GM23338 (cell line): ENCODE data around the gene COX6B2. TPM values are rescaled to one million over a fixed set of nuclear protein-coding genes. Genes with fewer than 3 reads are reported as not detected.

ENCODE experiments used
- ATAC-seq: fragments of 200-7000 bp; cut with Tn5 transposase; 3 replicates; pipeline ENCODE4 v1.9.1; 2020
- DNase-seq: peaks from one replicate; pipeline ENCODE4 v3.0.0-alpha.2; 2015; ENCODE audit warnings: low spot score
- H2AFZ ChIP-seq: fragments of 200-600 bp; sonication (generic); 2 replicates; pipeline ENCODE4 v1.8.0; 2016; ENCODE audit warnings: antibody characterized with exemption, mild to moderate bottlenecking, moderate library complexity
- H3F3A ChIP-seq: fragments of 200-600 bp; sonication (generic); replicated peaks from 2 replicates; pipeline ENCODE4 v1.8.0; 2017; ENCODE audit warnings: antibody characterized with exemption, mixed run types, low read depth
- H3K27ac ChIP-seq: fragments of 200-600 bp; sonication (generic); 2 replicates; pipeline ENCODE4 v1.6.1; 2016; ENCODE audit warnings: low read depth
- H3K27me3 ChIP-seq: fragments of 200-600 bp; sonication (generic); 2 replicates; pipeline ENCODE4 v1.8.0; 2016; ENCODE audit warnings: mild to moderate bottlenecking, mixed run types, moderate library complexity; ENCODE audit not compliant: insufficient read depth
- H3K36me3 ChIP-seq: fragments of 200-600 bp; sonication (generic); 2 replicates; pipeline ENCODE4 v1.8.0; 2016; ENCODE audit warnings: mild to moderate bottlenecking; ENCODE audit not compliant: insufficient read depth
- H3K4me1 ChIP-seq: fragments of 200-600 bp; sonication (generic); 2 replicates; pipeline ENCODE4 v1.8.0; 2016; ENCODE audit warnings: mild to moderate bottlenecking, moderate library complexity; ENCODE audit not compliant: insufficient read depth
- H3K4me2 ChIP-seq: fragments of 200-600 bp; sonication (generic); 2 replicates; pipeline ENCODE4 v1.7.1; 2017; ENCODE audit warnings: mixed run types
- H3K4me3 ChIP-seq: fragments of 200-600 bp; sonication (generic); 2 replicates; pipeline ENCODE4 v1.6.1; 2016; ENCODE audit warnings: mixed run types
- H3K79me2 ChIP-seq: fragments of 200-600 bp; sonication (generic); replicated peaks from 2 replicates; pipeline ENCODE4 v1.8.0; 2017; ENCODE audit warnings: mild to moderate bottlenecking; ENCODE audit not compliant: insufficient read depth
- H3K9me2 ChIP-seq: fragments of 200-600 bp; sonication (generic); 2 replicates; pipeline ENCODE4 v1.8.0; 2017; ENCODE audit not compliant: insufficient read depth
- H4K20me1 ChIP-seq: fragments of 200-600 bp; sonication (generic); replicated peaks from 2 replicates; pipeline ENCODE4 v1.8.0; 2017; ENCODE audit warnings: mild to moderate bottlenecking; ENCODE audit not compliant: insufficient read depth
- H3K27ac Mint-ChIP-seq: 2 replicates; pipeline ENCODE4 v1.8.0; 2020; ENCODE audit warnings: inconsistent platforms, mild to moderate bottlenecking, moderate library complexity, mixed read lengths
- H3K27me3 Mint-ChIP-seq: 3 replicates; pipeline ENCODE4 v1.8.0; 2022; ENCODE audit warnings: low read depth, mild to moderate bottlenecking, moderate library complexity, mixed read lengths, inconsistent platforms; ENCODE audit not compliant: insufficient read depth, poor library complexity
- H3K36me3 Mint-ChIP-seq: 3 replicates; pipeline ENCODE4 v1.8.0; 2021; ENCODE audit warnings: low read depth, mild to moderate bottlenecking, inconsistent platforms, moderate library complexity, mixed read lengths
- H3K4me1 Mint-ChIP-seq: 3 replicates; pipeline ENCODE4 v1.8.0; 2020; ENCODE audit warnings: mild to moderate bottlenecking, inconsistent platforms, mixed read lengths
- H3K4me3 Mint-ChIP-seq: 3 replicates; pipeline ENCODE4 v1.8.0; 2021; ENCODE audit warnings: moderate library complexity, mild to moderate bottlenecking, inconsistent platforms, mixed read lengths
- H3K9me3 Mint-ChIP-seq: 3 replicates; pipeline ENCODE4 v1.8.0; 2020; ENCODE audit warnings: moderate library complexity, mild to moderate bottlenecking, inconsistent platforms, mixed read lengths
- CREB1 ChIP-seq: fragments of 250-450 bp; sonication (Bioruptor Pico); IDR thresholded peaks from 2 replicates; pipeline ENCODE4 v1.5.0; 2020; ENCODE audit warnings: low read depth, mild to moderate bottlenecking, moderate library complexity
- EZH2 ChIP-seq: fragments of 200-600 bp; sonication (generic); IDR thresholded peaks from one replicate; pipeline ENCODE4 v1.8.0; 2017; ENCODE audit warnings: antibody characterized with exemption, mild to moderate bottlenecking, low read depth; ENCODE audit not compliant: unreplicated experiment
- EZH2phosphoT487 ChIP-seq: fragments of 200-600 bp; sonication (generic); IDR thresholded peaks from one replicate; pipeline ENCODE4 v1.8.1; 2018; ENCODE audit warnings: antibody characterized with exemption; ENCODE audit not compliant: unreplicated experiment
- POLR2AphosphoS5 ChIP-seq: IDR thresholded peaks from 2 replicates; pipeline ENCODE4 v1.6.1; 2016; ENCODE audit warnings: antibody characterized with exemption, low read depth
- ZNF114 ChIP-seq: fragments of 250-450 bp; sonication (Bioruptor Pico); IDR thresholded peaks from 2 replicates; pipeline ENCODE4 v1.5.0; 2020; ENCODE audit warnings: mild to moderate bottlenecking, moderate library complexity
- polyA plus RNA-seq: library from polyadenylated mRNA; unstranded; fragments of >200 nt; fragmentation: Nextera tagmentation; extraction: Ambion mirVana; gene quantifications from 2 replicates; pipeline ENCODE4 v1.2.1, GENCODE V29; 2016
- total RNA-seq: library from RNA; depleted of rRNA; stranded (reverse); fragments of >200 nt; shearing (Covaris generic); gene quantifications from 2 replicates; pipeline ENCODE4 v1.2.3, GENCODE V29; 2014
- TF ChIP-seq, protein P1 (sequence below): fragments of 250-450 bp; sonication (Bioruptor Pico); IDR thresholded peaks from 2 replicates; pipeline ENCODE4 v1.5.0; 2020; ENCODE audit warnings: mild to moderate bottlenecking, moderate library complexity
- TF ChIP-seq, protein P2 (sequence below): IDR thresholded peaks from 2 replicates; pipeline ENCODE4 v1.6.1; 2016; ENCODE audit warnings: antibody characterized with exemption

Gene COX6B2
- total and polyA plus RNA-seq, 2 experiments from 2014 or later = 2.7 to 5.3 TPM

DNA sequence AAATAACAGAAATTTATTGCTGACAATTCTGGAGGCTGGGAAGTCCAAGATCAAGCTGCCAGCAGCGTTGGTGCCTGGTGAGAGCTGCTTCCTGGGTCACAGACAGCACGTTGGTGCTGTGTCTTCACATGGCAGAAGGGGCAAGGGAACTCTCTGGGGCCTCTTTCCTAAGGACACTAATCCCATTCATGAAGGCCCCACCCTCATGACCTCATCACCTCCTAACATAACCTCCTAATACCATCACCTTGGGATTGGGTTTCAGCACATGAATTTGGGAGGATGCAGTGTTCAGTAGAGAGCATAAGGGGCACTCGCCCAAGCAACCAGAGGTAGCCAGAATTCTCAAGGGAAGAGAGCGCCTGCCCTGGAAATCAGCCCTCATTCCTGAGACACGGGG, 45.1 kb downstream of the COX6B2 start:
- no peaks in the 10 kb centered on the region; the same call in 1 of the 2 replicates for H4K20me1 ChIP-seq
- H3K9me3 Mint-ChIP-seq = no peaks in the 10 kb centered on the region; the same call in 2 of the 3 replicates
- H3K27me3 Mint-ChIP-seq = peaks cover 14% of the 10 kb centered on the region
- no peaks in the 10 kb centered on the region for H3K9me2 ChIP-seq
- H3K27ac ChIP-seq = no peak overlapping the region
- no peak overlapping the region for H2AFZ ChIP-seq
- DNase-seq (no peak), ATAC-seq (no peak)
- peaks cover 10% of the 10 kb centered on the region for H3K4me1 ChIP-seq
- TF ChIP-seq EZH2 (no peak), CREB1 (no peak), POLR2AphosphoS5 (no peak), ZNF114 (CRISPR knock-in tag) (no peak), EZH2phosphoT487 (no peak)
- TF ChIP-seq, protein P1, sequence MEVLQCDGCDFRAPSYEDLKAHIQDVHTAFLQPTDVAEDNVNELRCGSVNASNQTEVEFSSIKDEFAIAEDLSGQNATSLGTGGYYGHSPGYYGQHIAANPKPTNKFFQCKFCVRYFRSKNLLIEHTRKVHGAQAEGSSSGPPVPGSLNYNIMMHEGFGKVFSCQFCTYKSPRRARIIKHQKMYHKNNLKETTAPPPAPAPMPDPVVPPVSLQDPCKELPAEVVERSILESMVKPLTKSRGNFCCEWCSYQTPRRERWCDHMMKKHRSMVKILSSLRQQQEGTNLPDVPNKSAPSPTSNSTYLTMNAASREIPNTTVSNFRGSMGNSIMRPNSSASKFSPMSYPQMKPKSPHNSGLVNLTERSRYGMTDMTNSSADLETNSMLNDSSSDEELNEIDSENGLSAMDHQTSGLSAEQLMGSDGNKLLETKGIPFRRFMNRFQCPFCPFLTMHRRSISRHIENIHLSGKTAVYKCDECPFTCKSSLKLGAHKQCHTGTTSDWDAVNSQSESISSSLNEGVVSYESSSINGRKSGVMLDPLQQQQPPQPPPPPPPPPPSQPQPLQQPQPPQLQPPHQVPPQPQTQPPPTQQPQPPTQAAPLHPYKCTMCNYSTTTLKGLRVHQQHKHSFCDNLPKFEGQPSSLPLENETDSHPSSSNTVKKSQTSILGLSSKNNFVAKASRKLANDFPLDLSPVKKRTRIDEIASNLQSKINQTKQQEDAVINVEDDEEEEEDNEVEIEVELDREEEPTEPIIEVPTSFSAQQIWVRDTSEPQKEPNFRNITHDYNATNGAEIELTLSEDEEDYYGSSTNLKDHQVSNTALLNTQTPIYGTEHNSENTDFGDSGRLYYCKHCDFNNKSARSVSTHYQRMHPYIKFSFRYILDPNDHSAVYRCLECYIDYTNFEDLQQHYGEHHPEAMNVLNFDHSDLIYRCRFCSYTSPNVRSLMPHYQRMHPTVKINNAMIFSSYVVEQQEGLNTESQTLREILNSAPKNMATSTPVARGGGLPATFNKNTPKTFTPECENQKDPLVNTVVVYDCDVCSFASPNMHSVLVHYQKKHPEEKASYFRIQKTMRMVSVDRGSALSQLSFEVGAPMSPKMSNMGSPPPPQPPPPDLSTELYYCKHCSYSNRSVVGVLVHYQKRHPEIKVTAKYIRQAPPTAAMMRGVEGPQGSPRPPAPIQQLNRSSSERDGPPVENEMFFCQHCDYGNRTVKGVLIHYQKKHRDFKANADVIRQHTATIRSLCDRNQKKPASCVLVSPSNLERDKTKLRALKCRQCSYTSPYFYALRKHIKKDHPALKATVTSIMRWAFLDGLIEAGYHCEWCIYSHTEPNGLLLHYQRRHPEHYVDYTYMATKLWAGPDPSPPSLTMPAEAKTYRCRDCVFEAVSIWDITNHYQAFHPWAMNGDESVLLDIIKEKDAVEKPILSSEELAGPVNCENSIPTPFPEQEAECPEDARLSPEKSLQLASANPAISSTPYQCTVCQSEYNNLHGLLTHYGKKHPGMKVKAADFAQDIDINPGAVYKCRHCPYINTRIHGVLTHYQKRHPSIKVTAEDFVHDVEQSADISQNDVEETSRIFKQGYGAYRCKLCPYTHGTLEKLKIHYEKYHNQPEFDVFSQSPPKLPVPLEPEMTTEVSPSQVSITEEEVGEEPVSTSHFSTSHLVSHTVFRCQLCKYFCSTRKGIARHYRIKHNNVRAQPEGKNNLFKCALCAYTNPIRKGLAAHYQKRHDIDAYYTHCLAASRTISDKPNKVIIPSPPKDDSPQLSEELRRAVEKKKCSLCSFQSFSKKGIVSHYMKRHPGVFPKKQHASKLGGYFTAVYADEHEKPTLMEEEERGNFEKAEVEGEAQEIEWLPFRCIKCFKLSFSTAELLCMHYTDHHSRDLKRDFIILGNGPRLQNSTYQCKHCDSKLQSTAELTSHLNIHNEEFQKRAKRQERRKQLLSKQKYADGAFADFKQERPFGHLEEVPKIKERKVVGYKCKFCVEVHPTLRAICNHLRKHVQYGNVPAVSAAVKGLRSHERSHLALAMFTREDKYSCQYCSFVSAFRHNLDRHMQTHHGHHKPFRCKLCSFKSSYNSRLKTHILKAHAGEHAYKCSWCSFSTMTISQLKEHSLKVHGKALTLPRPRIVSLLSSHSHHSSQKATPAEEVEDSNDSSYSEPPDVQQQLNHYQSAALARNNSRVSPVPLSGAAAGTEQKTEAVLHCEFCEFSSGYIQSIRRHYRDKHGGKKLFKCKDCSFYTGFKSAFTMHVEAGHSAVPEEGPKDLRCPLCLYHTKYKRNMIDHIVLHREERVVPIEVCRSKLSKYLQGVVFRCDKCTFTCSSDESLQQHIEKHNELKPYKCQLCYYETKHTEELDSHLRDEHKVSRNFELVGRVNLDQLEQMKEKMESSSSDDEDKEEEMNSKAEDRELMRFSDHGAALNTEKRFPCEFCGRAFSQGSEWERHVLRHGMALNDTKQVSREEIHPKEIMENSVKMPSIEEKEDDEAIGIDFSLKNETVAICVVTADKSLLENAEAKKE = no peak
- TF ChIP-seq, protein P2, sequence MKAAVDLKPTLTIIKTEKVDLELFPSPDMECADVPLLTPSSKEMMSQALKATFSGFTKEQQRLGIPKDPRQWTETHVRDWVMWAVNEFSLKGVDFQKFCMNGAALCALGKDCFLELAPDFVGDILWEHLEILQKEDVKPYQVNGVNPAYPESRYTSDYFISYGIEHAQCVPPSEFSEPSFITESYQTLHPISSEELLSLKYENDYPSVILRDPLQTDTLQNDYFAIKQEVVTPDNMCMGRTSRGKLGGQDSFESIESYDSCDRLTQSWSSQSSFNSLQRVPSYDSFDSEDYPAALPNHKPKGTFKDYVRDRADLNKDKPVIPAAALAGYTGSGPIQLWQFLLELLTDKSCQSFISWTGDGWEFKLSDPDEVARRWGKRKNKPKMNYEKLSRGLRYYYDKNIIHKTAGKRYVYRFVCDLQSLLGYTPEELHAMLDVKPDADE = no peak
- peaks cover 4% of the 10 kb centered on the region for H3K36me3 ChIP-seq
- peaks cover 15% of the 10 kb centered on the region for H3K4me1 Mint-ChIP-seq
- H3K27me3 ChIP-seq = no peaks in the 10 kb centered on the region
- H3K4me3 ChIP-seq = no peak overlapping the region
- H3K4me3 Mint-ChIP-seq = no peak overlapping the region
- peaks cover 11% of the 10 kb centered on the region for H3F3A ChIP-seq
- peaks cover 42% of the 10 kb centered on the region for H3K36me3 Mint-ChIP-seq
- H3K79me2 ChIP-seq = no peaks in the 10 kb centered on the region
- no peak overlapping the region for H3K4me2 ChIP-seq
- H3K27ac Mint-ChIP-seq = no peak overlapping the region
